GM23338 (cell line): ENCODE data around the gene KIAA0513.

ENCODE experiments used
- CREB1 ChIP-seq: fragments of 250-450 bp; sonication (Bioruptor Pico); IDR thresholded peaks from 2 replicates; pipeline ENCODE4 v1.5.0; 2020; ENCODE audit warnings: low read depth, mild to moderate bottlenecking, moderate library complexity
- CTCF ChIP-seq, 2 experiments: fragments of 200-600 bp in 1 of 2; sonication (generic) in 1 of 2; conservative IDR thresholded peaks; 2 replicates each; pipeline versions ENCODE4 v1.5.1 to v1.6.1; 2016 to 2017; ENCODE audit warnings: antibody characterized with exemption in 2 of 2, low read depth in 2 of 2, mild to moderate bottlenecking in 2 of 2, moderate library complexity in 1 of 2
- EZH2phosphoT487 ChIP-seq: fragments of 200-600 bp; sonication (generic); IDR thresholded peaks from one replicate; pipeline ENCODE4 v1.8.1; 2018; ENCODE audit warnings: antibody characterized with exemption; ENCODE audit not compliant: unreplicated experiment
- JUNB ChIP-seq: IDR thresholded peaks from one replicate; pipeline ENCODE4 v1.6.1; 2016; ENCODE audit warnings: antibody characterized with exemption; ENCODE audit not compliant: unreplicated experiment
- POLR2AphosphoS5 ChIP-seq: IDR thresholded peaks from 2 replicates; pipeline ENCODE4 v1.6.1; 2016; ENCODE audit warnings: antibody characterized with exemption, low read depth
- REST ChIP-seq: IDR thresholded peaks from one replicate; pipeline ENCODE4 v1.6.1; 2018; ENCODE audit warnings: antibody characterized with exemption; ENCODE audit not compliant: unreplicated experiment
- STAT1 ChIP-seq: IDR thresholded peaks from one replicate; pipeline ENCODE4 v1.6.1; 2016; ENCODE audit warnings: antibody characterized with exemption; ENCODE audit not compliant: unreplicated experiment

- TF ChIP-seq JUNB (no peak), CTCF (conservative IDR thresholded peaks at IDR 0.05; ENCODE audit: low read depth in 2 of 2) (no peak), CREB1 (no peak), EZH2phosphoT487 (no peak), POLR2AphosphoS5 (no peak), REST (no peak), STAT1 (no peak)
Observed at GRCh38 chr16:85046472-85046916, 18.9 kb downstream of the KIAA0513 start.
